Measurements from ENCODE around the gene TCERG1. TPM values are rescaled to one million over a fixed set of nuclear protein-coding genes. Genes with fewer than 3 reads are reported as not detected.

The TCERG1 gene
- total RNA-seq, 1 donor, result 42.0 TPM

- no peak within 1 kb of the TSS for H2AFZ ChIP-seq (ENCODE audit: low read length)
- no peaks in the 10 kb centered on the region for H3K9me3 ChIP-seq (ENCODE audit: low read depth, low read length)
- no peak for DNase-seq (ENCODE audit: insufficient read length, low spot score, missing footprints)
- no peaks in the 10 kb centered on the region for H3K27me3 ChIP-seq (ENCODE audit: insufficient read depth, low read length)
- H3K4me1 ChIP-seq (ENCODE audit: insufficient read depth, low read length), result peaks cover 2% of the 10 kb centered on the region
- H3K36me3 ChIP-seq (ENCODE audit: insufficient read depth, low read length), result peaks cover 6% of the 10 kb centered on the region
- no peak within 1 kb of the TSS for H3K4me3 ChIP-seq (ENCODE audit: insufficient read depth, low read length)
- no peak within 1 kb of the TSS for H3K27ac ChIP-seq (ENCODE audit: low read depth, low read length)
- no peaks in the 10 kb centered on the region for H4K20me1 ChIP-seq (ENCODE audit: insufficient read depth, low read length)
- H3K79me2 ChIP-seq (ENCODE audit: insufficient read depth, low read length), result no peaks in the 10 kb centered on the region
- TF ChIP-seq, protein P1, sequence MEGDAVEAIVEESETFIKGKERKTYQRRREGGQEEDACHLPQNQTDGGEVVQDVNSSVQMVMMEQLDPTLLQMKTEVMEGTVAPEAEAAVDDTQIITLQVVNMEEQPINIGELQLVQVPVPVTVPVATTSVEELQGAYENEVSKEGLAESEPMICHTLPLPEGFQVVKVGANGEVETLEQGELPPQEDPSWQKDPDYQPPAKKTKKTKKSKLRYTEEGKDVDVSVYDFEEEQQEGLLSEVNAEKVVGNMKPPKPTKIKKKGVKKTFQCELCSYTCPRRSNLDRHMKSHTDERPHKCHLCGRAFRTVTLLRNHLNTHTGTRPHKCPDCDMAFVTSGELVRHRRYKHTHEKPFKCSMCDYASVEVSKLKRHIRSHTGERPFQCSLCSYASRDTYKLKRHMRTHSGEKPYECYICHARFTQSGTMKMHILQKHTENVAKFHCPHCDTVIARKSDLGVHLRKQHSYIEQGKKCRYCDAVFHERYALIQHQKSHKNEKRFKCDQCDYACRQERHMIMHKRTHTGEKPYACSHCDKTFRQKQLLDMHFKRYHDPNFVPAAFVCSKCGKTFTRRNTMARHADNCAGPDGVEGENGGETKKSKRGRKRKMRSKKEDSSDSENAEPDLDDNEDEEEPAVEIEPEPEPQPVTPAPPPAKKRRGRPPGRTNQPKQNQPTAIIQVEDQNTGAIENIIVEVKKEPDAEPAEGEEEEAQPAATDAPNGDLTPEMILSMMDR (IDR thresholded peaks at IDR 0.05; ENCODE audit: extremely low read depth, low read depth, low read length), result no peak
- no peak within 1 kb of the TSS for H3K4me2 ChIP-seq (ENCODE audit: insufficient read depth, low read length)
These were observed 69.0 kb downstream of the TCERG1 start, which contains the start of gene GPR151 for GRCh38 chr5:146516151-146516475. Gene GPR151 (minus strand): TSS chr5:146516190. CDS start chr5:146516113, 77 bp downstream.

GRCh38 chr5:146519554-146519953, 72.4 kb downstream of the TCERG1 start:
- Histone ChIP-seq H3K9me3 (ENCODE audit: low read depth, low read length) (no peaks in the 10 kb centered on the region), H4K20me1 (ENCODE audit: insufficient read depth, low read length) (no peaks in the 10 kb centered on the region), H2AFZ (ENCODE audit: low read length) (no peak overlapping the region), H3K79me2 (ENCODE audit: insufficient read depth, low read length) (no peaks in the 10 kb centered on the region), H3K4me1 (ENCODE audit: insufficient read depth, low read length) (peaks cover 2% of the 10 kb centered on the region), H3K4me3 (ENCODE audit: insufficient read depth, low read length) (no peak overlapping the region), H3K27ac (ENCODE audit: low read depth, low read length) (no peak overlapping the region), H3K27me3 (ENCODE audit: insufficient read depth, low read length) (peaks cover 3% of the 10 kb centered on the region), H3K4me2 (ENCODE audit: insufficient read depth, low read length) (no peak overlapping the region), H3K36me3 (ENCODE audit: insufficient read depth, low read length) (no peaks in the 10 kb centered on the region)
- TF ChIP-seq, protein P1 (IDR thresholded peaks at IDR 0.05; ENCODE audit: extremely low read depth, low read depth, low read length), result no peak
- no peak for DNase-seq (ENCODE audit: insufficient read length, low spot score, missing footprints)

GRCh38 chr5:146520731-146521130, 73.6 kb downstream of the TCERG1 start:
- Histone ChIP-seq H3K27me3 (ENCODE audit: insufficient read depth, low read length) (peaks cover 3% of the 10 kb centered on the region), H3K4me2 (ENCODE audit: insufficient read depth, low read length) (no peak overlapping the region), H4K20me1 (ENCODE audit: insufficient read depth, low read length) (no peaks in the 10 kb centered on the region), H3K36me3 (ENCODE audit: insufficient read depth, low read length) (no peaks in the 10 kb centered on the region), H2AFZ (ENCODE audit: low read length) (no peak overlapping the region), H3K27ac (ENCODE audit: low read depth, low read length) (no peak overlapping the region), H3K9me3 (ENCODE audit: low read depth, low read length) (no peaks in the 10 kb centered on the region), H3K79me2 (ENCODE audit: insufficient read depth, low read length) (no peaks in the 10 kb centered on the region), H3K4me1 (ENCODE audit: insufficient read depth, low read length) (peaks cover 2% of the 10 kb centered on the region), H3K4me3 (ENCODE audit: insufficient read depth, low read length) (no peak overlapping the region)
- DNase-seq (ENCODE audit: insufficient read length, low spot score, missing footprints), result no peak
- TF ChIP-seq, protein P1 (IDR thresholded peaks at IDR 0.05; ENCODE audit: extremely low read depth, low read depth, low read length), result no peak

DNA sequence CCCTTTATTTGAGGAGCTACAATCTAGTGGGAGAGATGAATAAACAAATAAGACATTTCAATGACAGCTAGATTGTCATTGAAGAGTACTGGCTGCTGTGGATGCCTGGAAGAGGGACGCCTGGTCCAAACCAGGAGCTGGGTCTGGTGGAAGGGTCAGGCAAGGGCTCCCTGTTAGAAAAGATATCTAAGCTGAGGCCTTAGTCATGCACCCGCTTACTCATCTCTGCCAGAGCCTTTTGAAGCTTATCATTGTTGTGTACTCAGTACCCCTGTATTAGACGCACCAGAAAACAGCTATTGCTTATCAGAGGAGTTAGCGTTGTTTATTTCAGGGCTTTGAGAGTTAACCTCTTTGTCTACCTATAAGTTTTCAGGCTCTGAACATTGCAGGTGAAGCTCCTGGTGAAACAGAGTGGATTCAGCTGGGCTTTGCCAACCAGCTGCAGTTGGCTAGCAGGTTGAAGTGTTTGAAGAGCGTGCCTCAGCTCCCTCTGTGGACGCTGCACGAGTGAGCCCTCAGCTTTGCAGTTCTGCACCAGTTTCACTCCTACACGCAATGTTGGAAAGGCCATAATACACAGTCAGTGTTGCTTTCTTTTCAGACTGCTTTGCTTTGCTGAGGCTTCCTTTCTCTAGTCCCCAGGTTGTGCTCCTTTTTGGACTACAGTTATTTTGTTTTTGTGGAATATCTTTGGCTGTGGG, 74.4 kb downstream of the TCERG1 start:
- TF ChIP-seq, protein P1 (IDR thresholded peaks at IDR 0.05; ENCODE audit: extremely low read depth, low read depth, low read length), result no peak
- no peaks in the 10 kb centered on the region for H3K79me2 ChIP-seq (ENCODE audit: insufficient read depth, low read length)
- H3K27ac ChIP-seq (ENCODE audit: low read depth, low read length), result no peak overlapping the region
- H3K4me1 ChIP-seq (ENCODE audit: insufficient read depth, low read length), result peaks cover 2% of the 10 kb centered on the region
- no peaks in the 10 kb centered on the region for H3K36me3 ChIP-seq (ENCODE audit: insufficient read depth, low read length)
- peaks cover 3% of the 10 kb centered on the region for H3K27me3 ChIP-seq (ENCODE audit: insufficient read depth, low read length)
- H4K20me1 ChIP-seq (ENCODE audit: insufficient read depth, low read length), result no peaks in the 10 kb centered on the region
- no peak overlapping the region for H3K4me2 ChIP-seq (ENCODE audit: insufficient read depth, low read length)
- no peak overlapping the region for H2AFZ ChIP-seq (ENCODE audit: low read length)
- H3K9me3 ChIP-seq (ENCODE audit: low read depth, low read length), result no peaks in the 10 kb centered on the region
- no peak overlapping the region for H3K4me3 ChIP-seq (ENCODE audit: insufficient read depth, low read length)
- DNase-seq (ENCODE audit: insufficient read length, low spot score, missing footprints), result no peak
